ENCODE data around the gene BLOC1S1.
"Not testable (repeated sequence)": the region's sequence is repeated elsewhere in the genome, so short reads cannot be mapped to it uniquely, and the experiment has no call there.

Gene BLOC1S1

GRCh38 chr12:55746174-55746912 is 30.5 kb downstream of the BLOC1S1 start:
- TF ChIP-seq EZH2 (IDR thresholded peaks at IDR 0.05) = no peak
- no peak for TF ChIP-seq FOXP2 (optimal IDR thresholded peaks at IDR 0.05; ENCODE audit: control extremely low read depth, extremely low read length, insufficient read depth)
- no peak for DNase-seq (ENCODE audit: low read depth, low spot score)
- peak overlapping the region; percentile 39; the same call in 1 of the 2 replicates for H3K27ac ChIP-seq
- H3K9me3 ChIP-seq (ENCODE audit: low read depth, low read length) = no peaks in the 10 kb centered on the region
- peaks cover 33% of the 10 kb centered on the region for H3K36me3 ChIP-seq (ENCODE audit: insufficient read depth, low read length)
- H3K9ac ChIP-seq (ENCODE audit: insufficient read length) = no peak overlapping the region
- H3K4me3 ChIP-seq = peak overlapping the region; percentile 97

DNA sequence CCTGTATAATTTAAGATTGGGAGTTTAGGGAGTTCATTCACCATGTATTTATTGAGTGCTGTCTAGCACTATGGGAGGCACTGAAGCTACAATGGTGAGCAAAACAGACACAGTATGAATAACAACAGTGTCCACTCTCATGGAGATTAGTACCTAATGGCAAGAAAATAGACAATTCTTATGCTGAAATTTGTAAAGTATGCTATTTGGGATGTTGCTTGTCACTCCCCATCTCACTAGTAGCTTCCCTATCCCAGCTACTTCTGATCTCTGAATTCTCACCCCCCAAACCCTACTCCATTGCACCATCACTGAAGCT is 31.0 kb downstream of the BLOC1S1 start:
- DNase-seq (ENCODE audit: low read depth, low spot score) = no peak
- Histone ChIP-seq H3K4me3 (no peak overlapping the region), H3K36me3 (ENCODE audit: insufficient read depth, low read length) (peaks cover 38% of the 10 kb centered on the region), H3K27ac (peak overlapping the region; percentile 39; the same call in 1 of the 2 replicates), H3K9ac (ENCODE audit: insufficient read length) (no peak overlapping the region), H3K9me3 (ENCODE audit: low read depth, low read length) (no peaks in the 10 kb centered on the region)
- no peak for TF ChIP-seq FOXP2 (optimal IDR thresholded peaks at IDR 0.05; ENCODE audit: control extremely low read depth, extremely low read length, insufficient read depth)
- no peak for TF ChIP-seq EZH2 (IDR thresholded peaks at IDR 0.05)
- TF ChIP-seq POLR2AphosphoS5 (IDR thresholded peaks at IDR 0.05; ENCODE audit: borderline replicate concordance, low read depth, low read length) = no peak

GRCh38 chr12:55748230-55748993 is 32.6 kb downstream of the BLOC1S1 start:
- no peak overlapping the region for H3K4me3 ChIP-seq
- no peak for DNase-seq (ENCODE audit: low read depth, low spot score)
- H3K9ac ChIP-seq (ENCODE audit: insufficient read length) = no peak overlapping the region
- no peak for TF ChIP-seq FOXP2 (optimal IDR thresholded peaks at IDR 0.05; ENCODE audit: control extremely low read depth, extremely low read length, insufficient read depth)
- no peak for TF ChIP-seq POLR2AphosphoS5 (IDR thresholded peaks at IDR 0.05; ENCODE audit: borderline replicate concordance, low read depth, low read length)
- TF ChIP-seq EZH2 (IDR thresholded peaks at IDR 0.05) = no peak
- peaks cover 54% of the 10 kb centered on the region for H3K36me3 ChIP-seq (ENCODE audit: insufficient read depth, low read length)
- H3K27ac ChIP-seq = no peak overlapping the region
- H3K9me3 ChIP-seq (ENCODE audit: low read depth, low read length) = no peaks in the 10 kb centered on the region

DNA sequence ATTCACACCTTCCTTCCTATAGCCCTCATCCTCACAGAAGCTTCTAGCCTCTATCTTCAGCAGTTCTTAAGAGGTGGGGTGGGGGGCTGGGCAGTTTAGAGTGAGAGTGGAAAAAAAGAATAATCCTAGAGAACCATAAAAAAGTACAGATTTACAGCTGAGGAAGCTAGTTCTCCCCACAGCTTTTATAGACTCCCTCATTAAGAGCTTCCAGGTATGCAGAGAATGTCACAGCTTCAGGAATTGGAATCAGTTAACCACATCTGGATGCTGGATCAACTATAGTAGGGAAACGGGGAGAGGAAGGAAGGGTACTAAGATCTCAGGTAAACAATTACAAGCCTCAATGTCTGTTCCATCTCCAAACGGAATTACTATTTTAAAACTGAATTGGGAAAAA is 39.4 kb downstream of the BLOC1S1 start:
- no peak for TF ChIP-seq POLR2AphosphoS5 (IDR thresholded peaks at IDR 0.05; ENCODE audit: borderline replicate concordance, low read depth, low read length)
- no peak for TF ChIP-seq FOXP2 (optimal IDR thresholded peaks at IDR 0.05; ENCODE audit: control extremely low read depth, extremely low read length, insufficient read depth)
- no peak for TF ChIP-seq EZH2 (IDR thresholded peaks at IDR 0.05)
- H3K9ac ChIP-seq (ENCODE audit: insufficient read length) = no peak overlapping the region
- H3K36me3 ChIP-seq (ENCODE audit: insufficient read depth, low read length) = peaks cover 95% of the 10 kb centered on the region
- no peaks in the 10 kb centered on the region for H3K9me3 ChIP-seq (ENCODE audit: low read depth, low read length)
- H3K27ac ChIP-seq = peak overlapping the region; percentile 44; the same call in 1 of the 2 replicates
- no peak overlapping the region for H3K4me3 ChIP-seq
- no peak for DNase-seq (ENCODE audit: low read depth, low spot score)

DNA sequence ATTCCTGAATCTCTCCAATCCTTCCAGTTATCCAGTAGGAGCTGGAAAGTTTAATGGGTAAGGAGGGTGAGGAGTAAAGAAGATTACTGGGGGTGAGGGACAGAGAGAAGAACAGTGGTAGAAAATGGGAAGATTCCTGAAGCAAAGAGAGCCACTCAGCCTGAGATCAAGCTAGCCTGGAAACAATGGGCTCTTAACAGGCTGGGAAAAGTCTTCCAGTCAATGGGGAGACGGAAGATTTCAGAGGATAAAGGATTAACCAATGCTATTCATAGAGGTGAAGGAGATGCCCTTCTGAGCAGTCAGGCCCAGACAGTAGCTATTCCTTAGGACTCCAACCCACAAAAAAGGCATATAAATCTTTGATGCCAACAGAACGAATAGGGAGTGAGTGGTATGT is 41.9 kb downstream of the BLOC1S1 start:
- DNase-seq (ENCODE audit: low read depth, low spot score) = no peak
- Histone ChIP-seq H3K9ac (ENCODE audit: insufficient read length) (no peak overlapping the region), H3K36me3 (ENCODE audit: insufficient read depth, low read length) (peaks cover 90% of the 10 kb centered on the region), H3K9me3 (ENCODE audit: low read depth, low read length) (no peaks in the 10 kb centered on the region), H3K27ac (peak overlapping the region; percentile 74), H3K4me3 (no peak overlapping the region)
- TF ChIP-seq EZH2 (IDR thresholded peaks at IDR 0.05) (no peak), FOXP2 (optimal IDR thresholded peaks at IDR 0.05; ENCODE audit: control extremely low read depth, extremely low read length, insufficient read depth) (no peak)

- not testable (repeated sequence) for H3K9ac ChIP-seq (ENCODE audit: insufficient read length); H3K27ac ChIP-seq; H3K9me3 ChIP-seq (ENCODE audit: low read depth, low read length); DNase-seq (ENCODE audit: low read depth, low spot score); H3K4me3 ChIP-seq
- H3K36me3 ChIP-seq (ENCODE audit: insufficient read depth, low read length) = peaks cover 88% of the 10 kb centered on the region
These were observed 42.7 kb downstream of the BLOC1S1 start for GRCh38 chr12:55758575-55758974.

DNA sequence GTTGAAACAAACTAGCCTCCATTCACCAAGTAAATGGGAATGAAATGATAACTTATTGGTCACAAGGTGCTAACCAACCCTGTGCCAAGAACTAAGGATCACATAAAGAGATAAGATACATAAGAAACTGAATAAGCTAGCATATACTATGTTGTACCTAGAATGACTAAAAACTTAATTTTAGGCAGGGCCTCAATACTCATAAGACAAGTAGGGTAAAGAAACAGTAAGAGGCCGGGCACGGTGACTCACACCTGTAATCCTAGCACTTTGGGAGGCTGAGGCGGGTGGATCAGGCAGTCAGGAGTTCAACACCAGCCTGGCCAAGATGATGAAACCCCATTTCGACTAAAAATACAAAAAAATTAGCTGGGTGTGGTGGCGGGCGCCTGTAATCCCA is 44.8 kb downstream of the BLOC1S1 start:
- H3K9me3 ChIP-seq (ENCODE audit: low read depth, low read length) = no peaks in the 10 kb centered on the region
- H3K9ac ChIP-seq (ENCODE audit: insufficient read length) = no peak overlapping the region
- H3K36me3 ChIP-seq (ENCODE audit: insufficient read depth, low read length) = peaks cover 73% of the 10 kb centered on the region
- no peak overlapping the region for H3K27ac ChIP-seq
- no peak for TF ChIP-seq FOXP2 (optimal IDR thresholded peaks at IDR 0.05; ENCODE audit: control extremely low read depth, extremely low read length, insufficient read depth)
- TF ChIP-seq POLR2AphosphoS5 (IDR thresholded peaks at IDR 0.05; ENCODE audit: borderline replicate concordance, low read depth, low read length) = no peak
- TF ChIP-seq EZH2 (IDR thresholded peaks at IDR 0.05) = no peak
- DNase-seq (ENCODE audit: low read depth, low spot score) = no peak
- no peak overlapping the region for H3K4me3 ChIP-seq

- Histone ChIP-seq H3K9ac (ENCODE audit: insufficient read length) (no peak overlapping the region), H3K4me3 (no peak overlapping the region), H3K27ac (no peak overlapping the region), H3K9me3 (ENCODE audit: low read depth, low read length) (no peaks in the 10 kb centered on the region), H3K36me3 (ENCODE audit: insufficient read depth, low read length) (peaks cover 63% of the 10 kb centered on the region)
- TF ChIP-seq EZH2 (IDR thresholded peaks at IDR 0.05) (no peak), POLR2AphosphoS5 (IDR thresholded peaks at IDR 0.05; ENCODE audit: borderline replicate concordance, low read depth, low read length) (no peak), FOXP2 (optimal IDR thresholded peaks at IDR 0.05; ENCODE audit: control extremely low read depth, extremely low read length, insufficient read depth) (no peak)
- no peak for DNase-seq (ENCODE audit: low read depth, low spot score)
These were observed 46.8 kb downstream of the BLOC1S1 start for GRCh38 chr12:55762646-55763045.
